HG02763 (cell line): ENCODE data around the gene CPLX1.
A peak's percentile ranks its signal among the peaks of the same experiment; 100 is the strongest.
"Not testable (repeated sequence)": the region's sequence is repeated elsewhere in the genome, so short reads cannot be mapped to it uniquely, and the experiment has no call there.

ENCODE experiments used
- ATAC-seq: cut with Tn5 transposase; IDR thresholded peaks from one replicate; pipeline ENCODE4 v1.9.1; 2021; ENCODE audit warnings: mild to moderate bottlenecking, moderate library complexity; ENCODE audit not compliant: unreplicated experiment

The CPLX1 gene

GRCh38 chr4:780716-781492 lies 45.0 kb downstream of the CPLX1 start:
- peak; percentile 1 for ATAC-seq

- not testable (repeated sequence) for ATAC-seq
These were observed 45.7 kb downstream of the CPLX1 start for GRCh38 chr4:780255-780654.

- ATAC-seq, result no peak
These were observed 46.4 kb downstream of the CPLX1 start for GRCh38 chr4:779555-779954.

- no peak for ATAC-seq
These were observed 48.2 kb downstream of the CPLX1 start for GRCh38 chr4:777520-778262.

- no peak for ATAC-seq
These were observed 49.0 kb downstream of the CPLX1 start for GRCh38 chr4:776743-777441.

GRCh38 chr4:775485-775884 lies 50.4 kb downstream of the CPLX1 start:
- ATAC-seq, result not testable (repeated sequence)

GRCh38 chr4:774419-775092 lies 51.4 kb downstream of the CPLX1 start:
- ATAC-seq, result not testable (repeated sequence)

- no peak for ATAC-seq
These were observed 52.7 kb downstream of the CPLX1 start for GRCh38 chr4:773214-773613.

GRCh38 chr4:772776-773175 lies 53.2 kb downstream of the CPLX1 start:
- no peak for ATAC-seq

- ATAC-seq, result no peak
These were observed 53.8 kb downstream of the CPLX1 start for GRCh38 chr4:772118-772517.

- ATAC-seq, result no peak
These were observed 54.5 kb downstream of the CPLX1 start for GRCh38 chr4:771464-771863.

GRCh38 chr4:770022-770421 lies 55.9 kb downstream of the CPLX1 start:
- ATAC-seq, result no peak

GRCh38 chr4:769511-769910 lies 56.4 kb downstream of the CPLX1 start:
- ATAC-seq, result no peak

GRCh38 chr4:768995-769394 lies 56.9 kb downstream of the CPLX1 start:
- no peak for ATAC-seq

- no peak for ATAC-seq
These were observed 57.9 kb downstream of the CPLX1 start for GRCh38 chr4:768076-768475.

- ATAC-seq, result no peak
These were observed 59.2 kb downstream of the CPLX1 start for GRCh38 chr4:766559-767283.

GRCh38 chr4:766152-766515 lies 59.8 kb downstream of the CPLX1 start:
- no peak for ATAC-seq

- ATAC-seq, result no peak
These were observed 61.3 kb downstream of the CPLX1 start for GRCh38 chr4:764405-765169.

GRCh38 chr4:763922-764321 lies 62.0 kb downstream of the CPLX1 start:
- no peak for ATAC-seq
